CD14-positive monocyte (primary cell): Measurements from ENCODE around the gene VGLL2. TPM values are rescaled to one million over a fixed set of nuclear protein-coding genes. Genes with fewer than 3 reads are reported as not detected.

Experiments used
- DNase-seq, 3 donors: peaks; one replicate each; pipeline ENCODE4 v3.0.0-alpha.2; 2011 to 2022
- H2AFZ ChIP-seq: 2 replicates; pipeline ENCODE4 v1.6.0; 2012; ENCODE audit warnings: mild to moderate bottlenecking, low read depth, low read length, inconsistent platforms; ENCODE audit not compliant: insufficient read depth, poor library complexity, severe bottlenecking
- H3K27ac ChIP-seq, 2 donors: 1 replicate in 1 of 2; 2 replicates in 1 of 2; pipeline ENCODE4 v1.5.1; 2012 to 2013; ENCODE audit warnings: low read length in 2 of 2, control low read depth in 1 of 2, inconsistent platforms in 1 of 2, low read depth in 1 of 2, mild to moderate bottlenecking in 1 of 2
- H3K27me3 ChIP-seq, 2 donors: one replicate each; pipeline versions ENCODE4 v1.6.0 to v1.6.1; 2011 to 2013; ENCODE audit warnings: low read length in 2 of 2; ENCODE audit not compliant: control insufficient read depth in 2 of 2, insufficient read depth in 2 of 2
- H3K36me3 ChIP-seq, 2 donors: replicated peaks in 1 of 2; 1 replicate in 1 of 2; 2 replicates in 1 of 2; pipeline versions ENCODE4 v1.5.1 to v1.6.1; 2012 to 2013; ENCODE audit warnings: low read length in 2 of 2, control low read depth in 1 of 2, inconsistent platforms in 1 of 2, mild to moderate bottlenecking in 1 of 2; ENCODE audit not compliant: insufficient read depth in 2 of 2, control insufficient read depth in 1 of 2
- H3K4me1 ChIP-seq, 2 donors: 1 replicate in 1 of 2; 2 replicates in 1 of 2; pipeline versions ENCODE4 v1.5.1 to v1.6.1; 2012 to 2013; ENCODE audit warnings: low read length in 2 of 2, control low read depth in 1 of 2, inconsistent platforms in 1 of 2, mild to moderate bottlenecking in 1 of 2, moderate library complexity in 1 of 2; ENCODE audit not compliant: insufficient read depth in 2 of 2, control insufficient read depth in 1 of 2
- H3K4me2 ChIP-seq: replicated peaks from 2 replicates; pipeline ENCODE3; 2012; ENCODE audit warnings: low read length, moderate library complexity, mild to moderate bottlenecking; ENCODE audit not compliant: poor library complexity, severe bottlenecking; ENCODE audit errors: extremely low read depth
- H3K4me3 ChIP-seq, 3 experiments: fragments of 200-600 bp in 1 of 3; sonication (generic) in 1 of 3; replicated peaks in 1 of 3; 1 replicate in 2 of 3; 2 replicates in 1 of 3; pipeline ENCODE4 v1.5.1; 2011 to 2013; ENCODE audit warnings: low read length in 3 of 3, mild to moderate bottlenecking in 3 of 3, control low read depth in 2 of 3, low read depth in 2 of 3, inconsistent platforms in 1 of 3, moderate library complexity in 1 of 3
- H3K79me2 ChIP-seq: 2 replicates; pipeline ENCODE4 v1.6.0; 2012; ENCODE audit warnings: mild to moderate bottlenecking, control low read depth, inconsistent platforms, low read length, moderate library complexity; ENCODE audit not compliant: insufficient read depth
- H3K9ac ChIP-seq: 2 replicates; pipeline ENCODE4 v1.6.0; 2017; ENCODE audit warnings: low read length, mild to moderate bottlenecking; ENCODE audit not compliant: insufficient read depth, poor library complexity, severe bottlenecking
- H3K9me3 ChIP-seq, 2 donors: replicated peaks in 1 of 2; 1 replicate in 1 of 2; 2 replicates in 1 of 2; pipeline versions ENCODE4 v1.5.1 to v1.6.1; 2012 to 2013; ENCODE audit warnings: low read length in 2 of 2, control low read depth in 1 of 2; ENCODE audit not compliant: control insufficient read depth in 1 of 2, insufficient read depth in 1 of 2
- H4K20me1 ChIP-seq: 2 replicates; pipeline ENCODE4 v1.6.0; 2012; ENCODE audit warnings: mild to moderate bottlenecking, low read length, control low read depth, moderate library complexity; ENCODE audit not compliant: insufficient read depth
- H3K27ac Mint-ChIP-seq, 7 donors: one replicate each; pipeline ENCODE4 v1.8.0; 2020; ENCODE audit warnings: mild to moderate bottlenecking in 7 of 7, mixed read lengths in 7 of 7, moderate library complexity in 6 of 7, inconsistent platforms in 2 of 7
- H3K27me3 Mint-ChIP-seq, 3 donors: one replicate each; pipeline ENCODE4 v1.8.0; 2021 to 2022; ENCODE audit warnings: low read depth in 3 of 3, mild to moderate bottlenecking in 3 of 3, mixed read lengths in 3 of 3, moderate library complexity in 3 of 3, inconsistent platforms in 1 of 3
- H3K36me3 Mint-ChIP-seq, 2 donors: one replicate each; pipeline ENCODE4 v1.8.0; 2020; ENCODE audit warnings: mixed read lengths in 2 of 2, inconsistent platforms in 1 of 2, mild to moderate bottlenecking in 1 of 2
- H3K4me1 Mint-ChIP-seq: one replicate; pipeline ENCODE4 v1.8.0; 2020; ENCODE audit warnings: mild to moderate bottlenecking, mixed read lengths
- H3K4me3 Mint-ChIP-seq, 2 donors: one replicate each; pipeline ENCODE4 v1.8.0; 2020; ENCODE audit warnings: mild to moderate bottlenecking in 2 of 2, mixed read lengths in 2 of 2, moderate library complexity in 1 of 2
- H3K9me3 Mint-ChIP-seq, 7 donors: one replicate each; pipeline ENCODE4 v1.8.0; 2020 to 2022; ENCODE audit warnings: mixed read lengths in 7 of 7, mild to moderate bottlenecking in 6 of 7, moderate library complexity in 6 of 7, inconsistent platforms in 2 of 7
- CTCF ChIP-seq: fragments of 200-600 bp; IDR thresholded peaks from one replicate; pipeline ENCODE4 v1.8.0; 2022; ENCODE audit warnings: antibody characterized with exemption, mild to moderate bottlenecking
- WGBS: methylation state at CpG from one replicate; pipeline ENCODE4 v1.1.5; 2013; ENCODE audit warnings: missing lambda C conversion rate; ENCODE audit not compliant: insufficient coverage; 5-methylcytosine and 5-hydroxymethylcytosine counted together
- intact Hi-C, 2 donors: fragments of 100-400 bp; cut with micrococcal nuclease; formaldehyde crosslinking; loops; one replicate each; pipeline versions ENCODE4 v1.15.0 to v1.15.1; 2023
- polyA plus RNA-seq, 3 donors: library from polyadenylated mRNA; depleted of rRNA in 1 of 3; unstranded in 2 of 3; stranded (reverse) in 1 of 3; fragments of 300-500 nt in 2 of 3; fragments of >200 nt in 1 of 3; fragmentation: Illumina TruSeq in 2 of 3; gene quantifications; 1 replicate in 2 of 3; 2 replicates in 1 of 3; pipeline ENCODE4 v1.2.3, GENCODE V29; 2012 to 2021

VGLL2 gene
- polyA plus RNA-seq, 3 donors = not detected

GRCh38 chr6:117270843-117271507 lies 5.6 kb downstream of the VGLL2 start:
- intact Hi-C loops = no loop called here
- Histone ChIP-seq H3K4me3 (no peak overlapping the region), H3K27me3 (peaks cover 79 to 81% of the 10 kb centered on the region in 2 donors), H3K9me3 (peaks cover 0 to 25% of the 10 kb centered on the region in 2 donors), H3K4me2 (no peak overlapping the region), H3K4me1 (no peaks in the 10 kb centered on the region), H2AFZ (no peak overlapping the region), H4K20me1 (no peaks in the 10 kb centered on the region), H3K9ac (no peak overlapping the region), H3K27ac (no peak overlapping the region), H3K79me2 (no peaks in the 10 kb centered on the region), H3K36me3 (no peaks in the 10 kb centered on the region)
- DNase-seq = no peak
- Mint-ChIP-seq H3K36me3 (peaks cover 0 to 2% of the 10 kb centered on the region in 2 donors), H3K4me3 (peak overlapping the region in 1 of 2 donors; percentile 78), H3K27ac (no peak overlapping the region), H3K4me1 (peaks cover 2% of the 10 kb centered on the region), H3K27me3 (peaks cover 72 to 83% (median 74%) of the 10 kb centered on the region in 3 donors), H3K9me3 (peaks cover 0 to 24% (median 13%) of the 10 kb centered on the region in 7 donors)
- under 1% methylated on average over 40 of the region's 48 CpGs for WGBS
- TF ChIP-seq CTCF = no peak

GRCh38 chr6:117272032-117272866 lies 6.9 kb downstream of the VGLL2 start:
- no peak for DNase-seq
- Mint-ChIP-seq H3K4me1 (peaks cover 2% of the 10 kb centered on the region), H3K27me3 (peaks cover 62 to 72% (median 62%) of the 10 kb centered on the region in 3 donors), H3K36me3 (peaks cover 0 to 2% of the 10 kb centered on the region in 2 donors), H3K27ac (no peak overlapping the region), H3K9me3 (peaks cover 0 to 16% (median 9%) of the 10 kb centered on the region in 7 donors), H3K4me3 (peak overlapping the region in 1 of 2 donors; percentile 65)
- H2AFZ ChIP-seq = no peak overlapping the region
- peaks cover 0 to 14% of the 10 kb centered on the region in 2 donors for H3K9me3 ChIP-seq
- H3K4me2 ChIP-seq = no peak overlapping the region
- no peaks in the 10 kb centered on the region for H3K36me3 ChIP-seq
- no peaks in the 10 kb centered on the region for H3K4me1 ChIP-seq
- no peak overlapping the region for H3K9ac ChIP-seq
- intact Hi-C loops = no loop called here
- H4K20me1 ChIP-seq = no peaks in the 10 kb centered on the region
- no peak overlapping the region for H3K4me3 ChIP-seq
- no peaks in the 10 kb centered on the region for H3K79me2 ChIP-seq
- no peak for TF ChIP-seq CTCF
- 10% methylated on average over 2 of the region's 8 CpGs for WGBS
- no peak overlapping the region for H3K27ac ChIP-seq
- H3K27me3 ChIP-seq = peaks cover 68 to 72% of the 10 kb centered on the region in 2 donors
